ENCODE results near the gene EPHA5.
"Not testable (repeated sequence)": the region's sequence is repeated elsewhere in the genome, so short reads cannot be mapped to it uniquely, and the experiment has no call there.

Gene EPHA5

GRCh38 chr4:65343342-65343741, 326.9 kb downstream of the EPHA5 start:
- Histone ChIP-seq H3K4me1 (ENCODE audit: insufficient read depth, low read length) (no peaks in the 10 kb centered on the region), H3K36me3 (ENCODE audit: insufficient read depth, low read length) (no peaks in the 10 kb centered on the region), H3K9me3 (ENCODE audit: control insufficient read depth, insufficient read depth, low read length) (no peaks in the 10 kb centered on the region), H3K9ac (ENCODE audit: low read depth, low read length) (no peak overlapping the region)

GRCh38 chr4:65341557-65341956, 328.7 kb downstream of the EPHA5 start:
- H3K4me1 ChIP-seq (ENCODE audit: insufficient read depth, low read length), result no peaks in the 10 kb centered on the region
- H3K9me3 ChIP-seq (ENCODE audit: control insufficient read depth, insufficient read depth, low read length), result no peaks in the 10 kb centered on the region
- H3K9ac ChIP-seq (ENCODE audit: low read depth, low read length), result no peak overlapping the region
- H3K36me3 ChIP-seq (ENCODE audit: insufficient read depth, low read length), result no peaks in the 10 kb centered on the region

- H3K4me1 ChIP-seq (ENCODE audit: insufficient read depth, low read length), result no peaks in the 10 kb centered on the region
- no peak overlapping the region for H3K9ac ChIP-seq (ENCODE audit: low read depth, low read length)
- H3K36me3 ChIP-seq (ENCODE audit: insufficient read depth, low read length), result no peaks in the 10 kb centered on the region
- H3K9me3 ChIP-seq (ENCODE audit: control insufficient read depth, insufficient read depth, low read length), result no peaks in the 10 kb centered on the region
Observed at GRCh38 chr4:65340382-65341109, 329.7 kb downstream of the EPHA5 start.

GRCh38 chr4:65337371-65337770, 332.9 kb downstream of the EPHA5 start:
- Histone ChIP-seq H3K36me3 (ENCODE audit: insufficient read depth, low read length) (no peaks in the 10 kb centered on the region), H3K4me1 (ENCODE audit: insufficient read depth, low read length) (no peaks in the 10 kb centered on the region), H3K9me3 (ENCODE audit: control insufficient read depth, insufficient read depth, low read length) (no peaks in the 10 kb centered on the region), H3K9ac (ENCODE audit: low read depth, low read length) (no peak overlapping the region)

- no peaks in the 10 kb centered on the region for H3K4me1 ChIP-seq (ENCODE audit: insufficient read depth, low read length)
- no peak overlapping the region for H3K9ac ChIP-seq (ENCODE audit: low read depth, low read length)
- no peaks in the 10 kb centered on the region for H3K9me3 ChIP-seq (ENCODE audit: control insufficient read depth, insufficient read depth, low read length)
- H3K36me3 ChIP-seq (ENCODE audit: insufficient read depth, low read length), result no peaks in the 10 kb centered on the region
Observed at GRCh38 chr4:65336465-65336864, 333.8 kb downstream of the EPHA5 start.

GRCh38 chr4:65316534-65316933, 353.8 kb downstream of the EPHA5 start:
- Histone ChIP-seq H3K9me3 (ENCODE audit: control insufficient read depth, insufficient read depth, low read length) (no peaks in the 10 kb centered on the region), H3K36me3 (ENCODE audit: insufficient read depth, low read length) (no peaks in the 10 kb centered on the region), H3K9ac (ENCODE audit: low read depth, low read length) (no peak overlapping the region), H3K4me1 (ENCODE audit: insufficient read depth, low read length) (no peaks in the 10 kb centered on the region)

- H3K9ac ChIP-seq (ENCODE audit: low read depth, low read length), result no peak overlapping the region
- H3K4me1 ChIP-seq (ENCODE audit: insufficient read depth, low read length), result no peaks in the 10 kb centered on the region
- H3K36me3 ChIP-seq (ENCODE audit: insufficient read depth, low read length), result no peaks in the 10 kb centered on the region
- H3K9me3 ChIP-seq (ENCODE audit: control insufficient read depth, insufficient read depth, low read length), result no peaks in the 10 kb centered on the region
Observed at GRCh38 chr4:65311120-65311519, 359.2 kb downstream of the EPHA5 start.

- Histone ChIP-seq H3K9ac (ENCODE audit: low read depth, low read length) (no peak overlapping the region), H3K36me3 (ENCODE audit: insufficient read depth, low read length) (no peaks in the 10 kb centered on the region), H3K4me1 (ENCODE audit: insufficient read depth, low read length) (no peaks in the 10 kb centered on the region), H3K9me3 (ENCODE audit: control insufficient read depth, insufficient read depth, low read length) (no peaks in the 10 kb centered on the region)
Observed at GRCh38 chr4:65310586-65310985, 359.7 kb downstream of the EPHA5 start.

- not testable (repeated sequence) for H3K9ac ChIP-seq (ENCODE audit: low read depth, low read length); H3K9me3 ChIP-seq (ENCODE audit: control insufficient read depth, insufficient read depth, low read length); H3K4me1 ChIP-seq (ENCODE audit: insufficient read depth, low read length); H3K36me3 ChIP-seq (ENCODE audit: insufficient read depth, low read length)
Observed at GRCh38 chr4:65308626-65309025, 361.7 kb downstream of the EPHA5 start.

- H3K9me3 ChIP-seq (ENCODE audit: control insufficient read depth, insufficient read depth, low read length), result no peaks in the 10 kb centered on the region
- H3K4me1 ChIP-seq (ENCODE audit: insufficient read depth, low read length), result no peaks in the 10 kb centered on the region
- no peaks in the 10 kb centered on the region for H3K36me3 ChIP-seq (ENCODE audit: insufficient read depth, low read length)
- no peak overlapping the region for H3K9ac ChIP-seq (ENCODE audit: low read depth, low read length)
Observed at GRCh38 chr4:65302145-65302544, 368.1 kb downstream of the EPHA5 start.

- no peaks in the 10 kb centered on the region for H3K4me1 ChIP-seq (ENCODE audit: insufficient read depth, low read length)
- H3K9me3 ChIP-seq (ENCODE audit: control insufficient read depth, insufficient read depth, low read length), result no peaks in the 10 kb centered on the region
- no peaks in the 10 kb centered on the region for H3K36me3 ChIP-seq (ENCODE audit: insufficient read depth, low read length)
- no peak overlapping the region for H3K9ac ChIP-seq (ENCODE audit: low read depth, low read length)
Observed at GRCh38 chr4:65296246-65296645, 374.0 kb downstream of the EPHA5 start.

GRCh38 chr4:65287071-65287470, 383.2 kb downstream of the EPHA5 start:
- Histone ChIP-seq H3K36me3 (ENCODE audit: insufficient read depth, low read length) (no peaks in the 10 kb centered on the region), H3K4me1 (ENCODE audit: insufficient read depth, low read length) (no peaks in the 10 kb centered on the region), H3K9ac (ENCODE audit: low read depth, low read length) (no peak overlapping the region), H3K9me3 (ENCODE audit: control insufficient read depth, insufficient read depth, low read length) (no peaks in the 10 kb centered on the region)

Data from ES-I3 (cell line).